Fibroblast of upper back skin (primary cell): ENCODE data around the gene PAFAH1B2.

ENCODE experiments used
- DNase-seq: peaks from one replicate; pipeline ENCODE4 v3.0.0-alpha.2; 2013

Gene PAFAH1B2

GRCh38 chr11:117189941-117190544 is 46.0 kb downstream of the PAFAH1B2 start:
- DNase-seq: no peak

GRCh38 chr11:117191680-117192400 is 47.8 kb downstream of the PAFAH1B2 start:
- no peak for DNase-seq

DNA sequence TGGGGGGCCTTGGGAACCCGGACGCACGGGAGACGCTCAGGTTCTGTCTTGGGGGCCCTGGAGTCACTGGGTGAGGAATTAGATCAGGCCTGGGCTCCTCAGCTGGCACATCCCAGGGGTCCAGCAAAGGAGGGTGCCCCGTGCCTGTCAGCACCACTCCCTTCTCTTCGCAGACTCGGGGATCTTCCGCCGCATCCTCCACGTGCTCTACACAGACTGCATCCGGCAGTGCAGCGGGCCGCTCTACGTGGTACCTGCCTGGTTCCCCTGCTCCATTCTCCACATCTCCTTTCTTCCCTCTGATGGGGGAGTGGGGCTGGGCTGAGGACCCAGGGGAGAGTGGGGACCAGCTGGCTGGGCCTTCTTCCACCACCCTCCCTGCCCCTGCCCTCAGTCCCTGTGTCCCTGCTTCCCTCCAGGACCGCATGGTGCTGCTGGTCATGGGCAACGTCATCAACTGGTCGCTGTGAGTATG is 48.4 kb downstream of the PAFAH1B2 start:
- DNase-seq: no peak

- DNase-seq: no peak
These were observed 49.3 kb downstream of the PAFAH1B2 start for GRCh38 chr11:117193130-117194020.

GRCh38 chr11:117194267-117194666 is 50.2 kb downstream of the PAFAH1B2 start:
- no peak for DNase-seq

DNA sequence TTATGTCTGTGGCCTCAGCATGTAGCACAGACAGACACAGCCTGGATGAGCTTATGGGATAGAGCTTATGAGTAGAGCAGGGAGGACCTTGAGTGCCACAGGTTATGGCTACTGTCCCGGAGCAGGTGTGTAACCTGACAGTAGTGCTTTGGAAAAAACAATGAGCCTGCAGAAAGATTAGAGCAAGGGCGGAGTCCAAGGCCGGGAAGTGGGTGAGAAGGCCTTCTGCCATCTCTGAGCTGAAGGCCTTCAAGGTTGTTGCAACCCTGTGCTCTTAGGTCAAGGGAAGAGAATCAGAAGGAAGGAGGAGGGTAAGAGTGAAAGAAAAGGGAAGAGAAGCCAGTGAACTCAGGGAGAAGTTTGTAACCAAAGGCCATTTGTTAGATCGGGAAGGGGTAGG is 51.2 kb downstream of the PAFAH1B2 start:
- DNase-seq: no peak

DNA sequence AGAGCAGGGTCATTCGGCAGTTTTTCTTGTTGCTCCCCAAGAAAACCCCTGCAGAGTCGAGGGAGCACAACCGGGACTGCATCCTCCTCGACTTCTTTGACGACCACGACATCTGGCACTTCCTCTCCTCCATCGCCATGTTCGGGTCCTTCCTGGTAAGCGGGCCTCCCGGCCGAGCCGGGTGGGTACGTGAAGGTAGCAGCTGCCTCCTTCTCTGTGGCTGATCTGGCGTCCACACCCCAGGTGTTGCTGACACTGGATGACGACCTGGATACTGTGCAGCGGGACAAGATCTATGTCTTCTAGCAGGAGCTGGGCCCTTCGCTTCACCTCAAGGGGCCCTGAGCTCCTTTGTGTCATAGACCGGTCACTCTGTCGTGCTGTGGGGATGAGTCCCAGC is 51.7 kb downstream of the PAFAH1B2 start:
- no peak for DNase-seq

GRCh38 chr11:117197006-117197405 is 52.9 kb downstream of the PAFAH1B2 start:
- DNase-seq: no peak

DNA sequence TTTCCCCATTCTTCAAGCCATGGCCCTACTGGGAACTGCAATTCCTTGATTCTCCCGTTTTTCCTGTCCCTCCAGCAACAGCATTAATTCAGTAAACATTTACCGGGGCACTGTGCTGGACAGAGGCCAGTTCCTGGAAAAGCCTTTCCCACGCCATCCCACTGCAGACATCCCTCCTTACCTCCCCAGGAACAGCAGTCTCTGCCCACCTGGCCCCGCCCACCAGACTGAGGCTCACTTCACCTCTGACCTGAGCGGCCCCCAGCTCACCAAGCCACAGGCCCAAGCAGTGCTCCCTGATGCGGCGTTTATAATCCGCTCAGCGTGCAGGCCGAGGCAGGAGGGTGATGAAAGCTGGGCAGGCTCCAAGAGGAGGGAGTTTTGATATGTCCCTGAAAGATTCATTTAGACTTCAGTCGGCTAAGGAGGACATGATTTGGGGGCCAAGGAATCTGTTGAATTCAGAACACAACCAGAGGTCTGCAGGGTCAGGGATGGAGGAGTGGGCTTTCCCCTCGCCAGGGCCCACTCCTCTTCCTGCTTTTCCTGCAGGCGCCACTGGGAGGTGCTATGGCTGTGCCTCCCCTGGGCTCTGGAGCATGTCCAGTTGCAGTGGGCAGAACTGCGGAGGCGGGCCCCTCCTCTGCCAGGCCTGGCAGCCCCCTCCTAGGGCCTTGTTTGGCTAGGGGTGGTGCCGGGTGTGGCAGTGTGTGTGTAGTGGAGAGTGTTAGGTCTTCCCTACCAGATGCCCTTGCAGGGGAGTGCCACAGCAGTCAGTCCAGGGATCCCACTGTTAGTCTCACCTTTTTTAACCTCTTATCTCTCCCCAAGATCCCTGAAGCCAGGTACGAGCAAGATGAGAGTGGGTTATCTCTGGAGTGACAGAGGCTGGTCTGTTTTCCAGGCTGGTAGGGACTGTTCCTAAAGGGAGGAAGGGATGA is 53.7 kb downstream of the PAFAH1B2 start:
- DNase-seq: peak; percentile 70

GRCh38 chr11:117198613-117199012 is 54.5 kb downstream of the PAFAH1B2 start:
- no peak for DNase-seq

- peak; percentile 99 for DNase-seq
These were observed 55.2 kb downstream of the PAFAH1B2 start, which contains the start of gene TAGLN for GRCh38 chr11:117199053-117199915. TSS of gene TAGLN (plus strand) at chr11:117199370. CDS start at chr11:117203014, 3,644 bp downstream.

GRCh38 chr11:117199916-117200812 is 56.1 kb downstream of the PAFAH1B2 start:
- DNase-seq: peak; percentile 51

DNA sequence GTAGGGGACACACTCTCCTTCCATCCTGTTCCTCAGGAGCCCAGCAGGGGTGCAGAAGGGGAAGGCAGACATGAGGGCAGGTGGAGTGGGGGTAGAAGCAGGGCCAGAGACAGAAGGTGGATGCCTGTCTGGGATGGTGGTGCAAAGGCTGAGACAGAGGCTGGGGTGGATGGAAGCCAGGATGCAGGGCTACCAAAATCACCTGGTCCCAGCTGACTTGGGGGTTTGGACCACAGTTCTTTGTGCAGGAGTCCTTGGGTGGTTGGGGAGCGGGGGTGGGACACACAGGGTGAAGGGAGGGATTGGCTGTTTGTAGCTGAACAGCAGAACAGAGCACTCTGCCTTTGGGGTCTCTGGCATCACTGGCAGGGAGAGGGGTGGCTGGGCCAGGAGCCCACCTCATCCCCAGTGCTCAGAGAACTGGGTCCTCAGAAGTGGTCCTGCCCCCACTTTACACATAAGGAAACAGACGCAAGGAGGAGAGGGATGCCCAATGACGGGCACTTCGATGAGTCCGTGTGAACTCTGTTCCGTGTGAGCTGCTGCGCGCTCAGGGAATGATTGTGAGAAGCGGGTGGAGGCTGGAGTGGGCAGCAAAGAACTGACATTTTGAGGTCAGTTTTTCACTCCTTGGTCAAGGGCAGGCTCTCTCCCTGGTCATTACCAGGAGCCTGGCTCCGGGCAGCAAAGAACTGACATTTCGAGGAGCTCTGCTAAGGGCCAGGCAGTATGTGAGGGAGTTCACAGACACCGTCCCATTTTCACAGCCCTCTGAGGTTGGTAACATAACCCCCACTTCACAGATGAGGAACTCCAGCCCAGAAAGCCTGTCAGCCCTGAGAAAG is 56.9 kb downstream of the PAFAH1B2 start:
- DNase-seq: peak; percentile 30

GRCh38 chr11:117201658-117202305 is 57.7 kb downstream of the PAFAH1B2 start:
- peak; percentile 32 for DNase-seq

DNA sequence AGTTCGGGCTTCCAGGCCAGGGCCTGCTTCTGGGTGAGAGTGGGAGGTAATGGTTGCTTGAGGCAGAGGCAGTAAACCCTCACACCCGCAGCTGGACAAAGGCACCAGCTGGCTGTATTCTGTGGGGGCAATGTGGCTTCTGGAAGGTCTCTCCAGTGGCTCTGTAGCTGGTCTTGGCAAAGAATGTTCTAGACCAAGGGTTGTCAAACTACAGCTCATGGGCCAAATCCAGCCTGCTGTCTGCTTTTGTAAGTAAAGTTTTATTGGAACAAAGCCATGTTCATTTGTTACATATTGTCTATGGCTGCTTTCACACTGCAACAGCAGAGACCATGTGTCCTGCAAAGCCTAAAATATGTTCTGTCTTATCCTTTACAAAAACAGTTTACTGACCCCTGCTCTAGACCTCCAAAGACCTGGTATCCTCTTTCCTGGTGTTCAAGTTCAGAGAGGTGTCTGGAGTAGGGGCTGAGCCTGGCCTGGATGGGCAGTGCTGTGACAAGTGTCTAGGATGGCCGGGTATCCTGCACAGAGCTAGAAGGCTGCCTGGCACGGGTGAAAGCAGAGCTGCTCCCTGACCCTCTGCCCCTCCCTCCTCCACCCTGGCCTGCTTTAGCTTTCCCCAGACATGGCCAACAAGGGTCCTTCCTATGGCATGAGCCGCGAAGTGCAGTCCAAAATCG is 58.4 kb downstream of the PAFAH1B2 start:
- peak; percentile 16 for DNase-seq

- no peak for DNase-seq
These were observed 59.0 kb downstream of the PAFAH1B2 start for GRCh38 chr11:117203069-117203407.

DNA sequence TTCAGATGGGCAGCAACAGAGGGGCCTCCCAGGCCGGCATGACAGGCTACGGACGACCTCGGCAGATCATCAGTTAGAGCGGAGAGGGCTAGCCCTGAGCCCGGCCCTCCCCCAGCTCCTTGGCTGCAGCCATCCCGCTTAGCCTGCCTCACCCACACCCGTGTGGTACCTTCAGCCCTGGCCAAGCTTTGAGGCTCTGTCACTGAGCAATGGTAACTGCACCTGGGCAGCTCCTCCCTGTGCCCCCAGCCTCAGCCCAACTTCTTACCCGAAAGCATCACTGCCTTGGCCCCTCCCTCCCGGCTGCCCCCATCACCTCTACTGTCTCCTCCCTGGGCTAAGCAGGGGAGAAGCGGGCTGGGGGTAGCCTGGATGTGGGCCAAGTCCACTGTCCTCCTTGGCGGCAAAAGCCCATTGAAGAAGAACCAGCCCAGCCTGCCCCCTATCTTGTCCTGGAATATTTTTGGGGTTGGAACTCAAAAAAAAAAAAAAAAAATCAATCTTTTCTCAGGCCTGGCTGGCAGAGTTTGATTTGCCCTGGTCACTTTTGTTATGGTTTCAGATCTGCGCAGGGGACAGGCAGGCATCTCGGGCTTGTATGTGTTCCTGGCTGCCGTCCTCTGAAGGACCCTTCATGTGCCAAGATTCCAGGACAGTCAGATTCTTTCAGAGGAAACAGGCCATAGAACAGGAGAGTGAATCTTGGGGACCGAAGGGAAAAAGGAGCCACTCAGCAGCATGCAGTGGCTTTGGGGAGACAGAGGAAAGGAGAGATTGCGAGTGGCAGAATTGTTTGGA is 60.4 kb downstream of the PAFAH1B2 start:
- DNase-seq: peak; percentile 14
